Loucy (cell line): ENCODE results near the gene LANCL2.

Experiments
- H2AFZ ChIP-seq: fragments of 200-600 bp; sonication (generic); 2 replicates; pipeline ENCODE4 v1.6.0; 2016; ENCODE audit warnings: antibody characterized with exemption, mild to moderate bottlenecking, low read length, moderate library complexity
- H3F3A ChIP-seq: fragments of 200-600 bp; 2 replicates; pipeline ENCODE4 v1.6.0; 2016; ENCODE audit warnings: antibody characterized with exemption, low read depth, mild to moderate bottlenecking
- H3K27me3 ChIP-seq: fragments of 200-600 bp; sonication (generic); 2 replicates; pipeline ENCODE4 v1.6.1; 2014; ENCODE audit warnings: low read length, mild to moderate bottlenecking; ENCODE audit not compliant: insufficient read depth, poor library complexity, severe bottlenecking
- H3K36me3 ChIP-seq: fragments of 200-600 bp; sonication (generic); 2 replicates; pipeline ENCODE4 v1.6.1; 2016; ENCODE audit warnings: low read length; ENCODE audit not compliant: insufficient read depth
- H3K4me1 ChIP-seq: fragments of 200-600 bp; sonication (generic); 2 replicates; pipeline ENCODE4 v1.5.1; 2014; ENCODE audit warnings: low read length, mild to moderate bottlenecking; ENCODE audit not compliant: insufficient read depth, poor library complexity, severe bottlenecking
- H3K4me2 ChIP-seq: fragments of 200-600 bp; sonication (generic); 2 replicates; pipeline ENCODE4 v1.6.0; 2014; ENCODE audit warnings: antibody characterized with exemption, low read length, low read depth, mild to moderate bottlenecking; ENCODE audit not compliant: poor library complexity, severe bottlenecking
- H3K4me3 ChIP-seq: fragments of 200-600 bp; sonication (generic); 2 replicates; pipeline ENCODE4 v1.5.1; 2014; ENCODE audit warnings: low read length, mild to moderate bottlenecking, mixed read lengths; ENCODE audit not compliant: poor library complexity, severe bottlenecking
- H3K79me2 ChIP-seq: fragments of 200-600 bp; sonication (generic); 2 replicates; pipeline ENCODE4 v1.6.1; 2014; ENCODE audit warnings: low read length; ENCODE audit not compliant: insufficient read depth
- H3K9ac ChIP-seq: fragments of 200-600 bp; sonication (generic); 2 replicates; pipeline ENCODE4 v1.6.0; 2014; ENCODE audit warnings: mild to moderate bottlenecking, low read depth, low read length, moderate library complexity; ENCODE audit not compliant: poor library complexity, severe bottlenecking
- H3K9me2 ChIP-seq: fragments of 200-600 bp; sonication (generic); replicated peaks from 2 replicates; pipeline ENCODE4 v1.6.1; 2016; ENCODE audit warnings: low read depth, low read length, mixed read lengths
- H3K9me3 ChIP-seq: fragments of 200-600 bp; sonication (generic); 2 replicates; pipeline ENCODE4 v1.6.1; 2014; ENCODE audit warnings: mild to moderate bottlenecking, antibody characterized with exemption, low read length, low read depth; ENCODE audit not compliant: insufficient read depth
- H4K20me1 ChIP-seq: fragments of 200-600 bp; sonication (generic); 2 replicates; pipeline ENCODE4 v1.6.0; 2014; ENCODE audit warnings: antibody characterized with exemption, low read length, mild to moderate bottlenecking; ENCODE audit not compliant: insufficient read depth, poor library complexity, severe bottlenecking
- EZH2phosphoT487 ChIP-seq: fragments of 200-600 bp; IDR thresholded peaks from 2 replicates; pipeline ENCODE4 v1.6.1; 2018; ENCODE audit warnings: antibody characterized with exemption, mild to moderate bottlenecking, moderate library complexity, borderline replicate concordance
- TF ChIP-seq, protein P1 (sequence below): fragments of 200-600 bp; sonication (generic); conservative IDR thresholded peaks from 2 replicates; pipeline ENCODE4 v1.5.1; 2014; ENCODE audit warnings: mild to moderate bottlenecking, antibody characterized with exemption, low read length

LANCL2 gene

DNA sequence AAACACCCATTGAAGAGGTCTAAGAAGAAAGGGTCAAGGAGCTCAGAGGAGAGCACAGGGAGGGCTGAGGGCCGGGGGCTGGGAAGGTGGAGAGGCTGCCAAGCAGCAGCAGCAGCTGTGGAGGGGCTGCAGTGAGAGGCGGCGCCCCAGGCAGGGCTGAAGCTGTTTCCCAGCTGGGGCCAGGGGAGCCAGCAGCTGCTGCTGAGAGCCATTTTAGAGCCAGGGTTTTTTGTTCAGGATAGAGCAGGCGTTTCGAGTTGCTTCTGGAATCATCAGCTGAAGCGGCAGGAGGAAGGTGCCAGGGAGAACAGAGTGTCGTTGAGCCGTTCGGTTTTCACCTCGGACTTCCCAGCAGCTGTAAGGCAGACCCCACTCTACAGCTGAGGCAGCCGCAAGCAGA is 62.7 kb downstream of the LANCL2 start:
- TF ChIP-seq EZH2phosphoT487 = no peak
- TF ChIP-seq, protein P1, sequence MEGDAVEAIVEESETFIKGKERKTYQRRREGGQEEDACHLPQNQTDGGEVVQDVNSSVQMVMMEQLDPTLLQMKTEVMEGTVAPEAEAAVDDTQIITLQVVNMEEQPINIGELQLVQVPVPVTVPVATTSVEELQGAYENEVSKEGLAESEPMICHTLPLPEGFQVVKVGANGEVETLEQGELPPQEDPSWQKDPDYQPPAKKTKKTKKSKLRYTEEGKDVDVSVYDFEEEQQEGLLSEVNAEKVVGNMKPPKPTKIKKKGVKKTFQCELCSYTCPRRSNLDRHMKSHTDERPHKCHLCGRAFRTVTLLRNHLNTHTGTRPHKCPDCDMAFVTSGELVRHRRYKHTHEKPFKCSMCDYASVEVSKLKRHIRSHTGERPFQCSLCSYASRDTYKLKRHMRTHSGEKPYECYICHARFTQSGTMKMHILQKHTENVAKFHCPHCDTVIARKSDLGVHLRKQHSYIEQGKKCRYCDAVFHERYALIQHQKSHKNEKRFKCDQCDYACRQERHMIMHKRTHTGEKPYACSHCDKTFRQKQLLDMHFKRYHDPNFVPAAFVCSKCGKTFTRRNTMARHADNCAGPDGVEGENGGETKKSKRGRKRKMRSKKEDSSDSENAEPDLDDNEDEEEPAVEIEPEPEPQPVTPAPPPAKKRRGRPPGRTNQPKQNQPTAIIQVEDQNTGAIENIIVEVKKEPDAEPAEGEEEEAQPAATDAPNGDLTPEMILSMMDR = no peak
- Histone ChIP-seq H3K36me3 (peaks cover 14% of the 10 kb centered on the region; the same call in 1 of the 2 replicates), H3K4me1 (no peaks in the 10 kb centered on the region)

DNA sequence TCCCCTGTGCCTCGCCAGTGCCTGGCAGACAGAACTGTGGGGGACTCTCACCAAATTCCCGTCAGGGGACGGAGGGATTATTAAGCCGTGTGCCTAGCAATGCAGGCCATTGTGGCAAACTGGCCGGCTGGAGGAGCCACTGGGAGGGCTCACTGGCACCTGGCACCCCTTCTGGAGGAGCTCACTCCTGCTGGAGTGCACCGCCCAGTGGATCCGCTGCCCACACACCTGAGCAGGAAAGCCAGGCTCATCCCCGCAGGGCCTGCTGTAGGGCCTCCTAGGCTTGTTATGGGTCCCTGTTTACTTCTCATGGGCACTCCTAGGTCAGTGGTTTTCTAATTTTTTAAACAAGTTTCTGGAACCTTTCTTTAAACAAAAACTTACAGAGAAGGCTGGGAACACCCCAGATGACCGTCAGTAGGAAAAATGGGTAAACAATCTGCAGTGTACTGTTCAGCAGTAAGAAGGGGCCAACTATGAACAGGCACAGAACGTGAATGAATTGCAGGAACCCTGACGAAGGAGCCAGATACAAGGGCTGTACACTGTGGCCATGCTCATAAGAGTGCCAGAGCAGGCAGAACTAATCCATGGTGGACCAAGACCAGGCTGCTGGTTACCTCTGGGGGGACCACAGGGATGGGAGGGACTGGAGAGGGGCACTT is 64.8 kb downstream of the LANCL2 start:
- Histone ChIP-seq H4K20me1 (no peaks in the 10 kb centered on the region), H3K36me3 (peaks cover 14% of the 10 kb centered on the region; the same call in 1 of the 2 replicates), H3K9me2 (no peaks in the 10 kb centered on the region), H2AFZ (no peak overlapping the region), H3K4me1 (no peaks in the 10 kb centered on the region), H3F3A (no peaks in the 10 kb centered on the region), H3K4me3 (no peak overlapping the region), H3K79me2 (no peaks in the 10 kb centered on the region), H3K9me3 (no peaks in the 10 kb centered on the region), H3K9ac (no peak overlapping the region), H3K27me3 (no peaks in the 10 kb centered on the region), H3K4me2 (no peak overlapping the region)
- no peak for TF ChIP-seq EZH2phosphoT487
- TF ChIP-seq, protein P1 = no peak

More for the DNA sequence above, 62.7 kb downstream of the LANCL2 start:
- H3K9ac ChIP-seq = no peak overlapping the region
- no peak overlapping the region for H3K4me2 ChIP-seq
- H4K20me1 ChIP-seq = no peaks in the 10 kb centered on the region
- no peak overlapping the region for H2AFZ ChIP-seq
- H3K27me3 ChIP-seq = no peaks in the 10 kb centered on the region
- no peaks in the 10 kb centered on the region for H3K9me3 ChIP-seq
- no peaks in the 10 kb centered on the region for H3K79me2 ChIP-seq
- H3F3A ChIP-seq = no peaks in the 10 kb centered on the region
- H3K9me2 ChIP-seq = no peaks in the 10 kb centered on the region
- H3K4me3 ChIP-seq = no peak overlapping the region

DNA sequence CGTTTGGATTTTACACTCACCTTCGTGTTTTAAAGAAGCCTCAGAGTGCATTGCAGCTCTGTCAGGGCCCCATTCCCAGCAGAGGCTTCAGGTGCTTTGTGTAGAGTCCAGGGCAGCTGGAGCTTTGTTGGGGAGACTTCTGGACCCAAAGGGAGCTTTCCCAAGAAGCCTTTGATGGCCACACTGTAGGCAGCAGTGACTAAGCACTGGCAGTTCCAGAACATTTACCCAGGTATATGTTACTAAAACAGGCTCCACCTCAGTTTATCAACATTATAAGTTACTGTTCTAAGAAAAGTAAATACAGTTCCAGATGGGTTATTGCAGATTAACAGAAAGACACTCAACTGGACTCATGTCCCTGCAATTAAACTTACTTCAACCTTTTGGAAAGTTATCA is 66.8 kb downstream of the LANCL2 start:
- H3K9ac ChIP-seq = no peak overlapping the region
- no peaks in the 10 kb centered on the region for H3K4me1 ChIP-seq
- TF ChIP-seq EZH2phosphoT487 = no peak
- TF ChIP-seq, protein P1 = no peak
- H3K27me3 ChIP-seq = no peaks in the 10 kb centered on the region
- H3F3A ChIP-seq = no peaks in the 10 kb centered on the region
- no peak overlapping the region for H3K4me2 ChIP-seq
- H3K9me3 ChIP-seq = no peaks in the 10 kb centered on the region
- no peaks in the 10 kb centered on the region for H4K20me1 ChIP-seq
- no peak overlapping the region for H3K4me3 ChIP-seq
- no peaks in the 10 kb centered on the region for H3K9me2 ChIP-seq
- no peaks in the 10 kb centered on the region for H3K79me2 ChIP-seq
- no peaks in the 10 kb centered on the region for H3K36me3 ChIP-seq
- no peak overlapping the region for H2AFZ ChIP-seq
